ENCODE results near the gene BAIAP2L1.

The BAIAP2L1 gene

GRCh38 chr7:98338441-98338840, 62.4 kb downstream of the BAIAP2L1 start:
- Histone ChIP-seq H3K4me1 (ENCODE audit: low read length) (no peaks in the 10 kb centered on the region), H3K27me3 (replicated peaks; ENCODE audit: insufficient read depth, low read length) (no peaks in the 10 kb centered on the region), H3K36me3 (replicated peaks; ENCODE audit: insufficient read depth, low read length) (no peaks in the 10 kb centered on the region), H3K9me3 (replicated peaks; ENCODE audit: insufficient read depth, low read length) (no peaks in the 10 kb centered on the region), H3K79me2 (ENCODE audit: low read length) (no peaks in the 10 kb centered on the region; the same call in 1 of the 2 replicates), H3F3A (ENCODE audit: insufficient read depth, low read length) (no peaks in the 10 kb centered on the region), H3K9ac (ENCODE audit: low read length) (no peak overlapping the region), H3K4me2 (ENCODE audit: low read depth, low read length) (no peak overlapping the region), H3K9me2 (replicated peaks; ENCODE audit: insufficient read depth, low read length) (no peaks in the 10 kb centered on the region), H3K27ac (ENCODE audit: low read length) (no peak overlapping the region), H3K4me3 (ENCODE audit: low read length) (no peak overlapping the region), H2AFZ (ENCODE audit: low read length) (no peak overlapping the region), H4K20me1 (ENCODE audit: insufficient read depth, low read length) (no peaks in the 10 kb centered on the region)
- no peak for DNase-seq
- TF ChIP-seq EZH2phosphoT487 (IDR thresholded peaks at IDR 0.05; ENCODE audit: low read length) (no peak), EZH2 (optimal IDR thresholded peaks at IDR 0.05; ENCODE audit: low read depth, low read length) (no peak)
- TF ChIP-seq, protein P1, sequence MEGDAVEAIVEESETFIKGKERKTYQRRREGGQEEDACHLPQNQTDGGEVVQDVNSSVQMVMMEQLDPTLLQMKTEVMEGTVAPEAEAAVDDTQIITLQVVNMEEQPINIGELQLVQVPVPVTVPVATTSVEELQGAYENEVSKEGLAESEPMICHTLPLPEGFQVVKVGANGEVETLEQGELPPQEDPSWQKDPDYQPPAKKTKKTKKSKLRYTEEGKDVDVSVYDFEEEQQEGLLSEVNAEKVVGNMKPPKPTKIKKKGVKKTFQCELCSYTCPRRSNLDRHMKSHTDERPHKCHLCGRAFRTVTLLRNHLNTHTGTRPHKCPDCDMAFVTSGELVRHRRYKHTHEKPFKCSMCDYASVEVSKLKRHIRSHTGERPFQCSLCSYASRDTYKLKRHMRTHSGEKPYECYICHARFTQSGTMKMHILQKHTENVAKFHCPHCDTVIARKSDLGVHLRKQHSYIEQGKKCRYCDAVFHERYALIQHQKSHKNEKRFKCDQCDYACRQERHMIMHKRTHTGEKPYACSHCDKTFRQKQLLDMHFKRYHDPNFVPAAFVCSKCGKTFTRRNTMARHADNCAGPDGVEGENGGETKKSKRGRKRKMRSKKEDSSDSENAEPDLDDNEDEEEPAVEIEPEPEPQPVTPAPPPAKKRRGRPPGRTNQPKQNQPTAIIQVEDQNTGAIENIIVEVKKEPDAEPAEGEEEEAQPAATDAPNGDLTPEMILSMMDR (IDR thresholded peaks at IDR 0.05; ENCODE audit: low read length), result no peak

DNA sequence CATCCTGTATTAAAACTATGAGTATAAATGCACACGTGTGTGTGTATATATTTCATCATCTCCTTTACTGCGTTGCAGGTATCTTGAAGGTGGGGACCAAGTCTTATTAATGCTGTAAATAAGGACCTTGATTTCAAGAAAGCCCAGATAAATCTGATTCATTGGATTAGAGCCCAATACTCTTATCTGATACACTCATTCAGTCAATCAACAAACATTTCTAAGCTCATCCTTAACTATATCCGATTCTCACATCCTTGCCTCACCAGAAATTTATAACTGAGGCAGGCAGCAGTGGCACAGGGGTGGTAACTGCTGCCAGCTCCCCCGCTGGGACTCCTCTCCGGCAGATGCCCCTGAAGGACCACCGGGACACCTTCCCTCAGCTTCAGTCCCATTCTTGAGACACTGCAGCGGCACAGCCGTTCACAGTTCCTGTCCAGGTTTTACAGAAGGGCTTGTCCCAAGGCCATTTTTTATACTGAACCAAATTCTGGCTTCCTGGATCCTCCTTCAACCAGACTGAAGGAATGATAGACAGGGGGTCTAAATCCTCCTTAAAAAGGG, 65.4 kb downstream of the BAIAP2L1 start:
- H3K4me2 ChIP-seq (ENCODE audit: low read depth, low read length), result no peak overlapping the region
- H3K27ac ChIP-seq (ENCODE audit: low read length), result no peak overlapping the region
- no peaks in the 10 kb centered on the region for H3K36me3 ChIP-seq (replicated peaks; ENCODE audit: insufficient read depth, low read length)
- no peaks in the 10 kb centered on the region for H3K4me1 ChIP-seq (ENCODE audit: low read length)
- no peaks in the 10 kb centered on the region for H3F3A ChIP-seq (ENCODE audit: insufficient read depth, low read length)
- H3K9me3 ChIP-seq (replicated peaks; ENCODE audit: insufficient read depth, low read length), result no peaks in the 10 kb centered on the region
- H3K79me2 ChIP-seq (ENCODE audit: low read length), result peaks cover 3% of the 10 kb centered on the region; the same call in 1 of the 2 replicates
- no peak for DNase-seq
- no peaks in the 10 kb centered on the region for H3K27me3 ChIP-seq (replicated peaks; ENCODE audit: insufficient read depth, low read length)
- TF ChIP-seq EZH2phosphoT487 (IDR thresholded peaks at IDR 0.05; ENCODE audit: low read length) (no peak), EZH2 (optimal IDR thresholded peaks at IDR 0.05; ENCODE audit: low read depth, low read length) (no peak)
- TF ChIP-seq, protein P1 (IDR thresholded peaks at IDR 0.05; ENCODE audit: low read length), result no peak
- H3K9me2 ChIP-seq (replicated peaks; ENCODE audit: insufficient read depth, low read length), result no peaks in the 10 kb centered on the region
- H2AFZ ChIP-seq (ENCODE audit: low read length), result no peak overlapping the region
- no peak overlapping the region for H3K9ac ChIP-seq (ENCODE audit: low read length)
- H3K4me3 ChIP-seq (ENCODE audit: low read length), result no peak overlapping the region
- H4K20me1 ChIP-seq (ENCODE audit: insufficient read depth, low read length), result no peaks in the 10 kb centered on the region

DNA sequence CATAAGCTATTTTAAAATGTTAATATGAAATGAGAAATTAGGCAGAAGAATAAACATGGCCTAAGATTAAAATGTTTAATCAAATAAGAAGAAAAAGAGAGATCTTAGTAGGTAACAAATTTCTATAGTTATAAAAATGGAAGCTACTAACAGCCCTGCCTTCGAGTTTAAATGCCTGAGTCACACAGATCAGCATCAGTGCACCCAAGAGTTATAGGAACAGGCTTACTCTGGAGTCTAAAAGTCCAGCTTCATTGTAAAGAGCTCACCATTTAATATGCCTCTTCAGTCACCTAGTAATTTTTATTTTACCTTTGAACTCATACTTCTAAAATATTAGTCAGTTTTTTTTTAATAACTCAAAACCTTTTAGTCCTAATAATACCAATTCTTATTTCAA, 66.8 kb downstream of the BAIAP2L1 start:
- TF ChIP-seq, protein P1 (IDR thresholded peaks at IDR 0.05; ENCODE audit: low read length), result no peak
- TF ChIP-seq EZH2 (optimal IDR thresholded peaks at IDR 0.05; ENCODE audit: low read depth, low read length), result no peak
- no peak for TF ChIP-seq EZH2phosphoT487 (IDR thresholded peaks at IDR 0.05; ENCODE audit: low read length)
- Histone ChIP-seq H3F3A (ENCODE audit: insufficient read depth, low read length) (no peaks in the 10 kb centered on the region), H3K79me2 (ENCODE audit: low read length) (peaks cover 3% of the 10 kb centered on the region; the same call in 1 of the 2 replicates), H4K20me1 (ENCODE audit: insufficient read depth, low read length) (no peaks in the 10 kb centered on the region), H3K4me3 (ENCODE audit: low read length) (no peak overlapping the region), H3K27ac (ENCODE audit: low read length) (no peak overlapping the region), H3K9me3 (replicated peaks; ENCODE audit: insufficient read depth, low read length) (no peaks in the 10 kb centered on the region), H3K36me3 (replicated peaks; ENCODE audit: insufficient read depth, low read length) (no peaks in the 10 kb centered on the region), H3K9ac (ENCODE audit: low read length) (no peak overlapping the region), H3K9me2 (replicated peaks; ENCODE audit: insufficient read depth, low read length) (no peaks in the 10 kb centered on the region), H3K27me3 (replicated peaks; ENCODE audit: insufficient read depth, low read length) (no peaks in the 10 kb centered on the region), H3K4me2 (ENCODE audit: low read depth, low read length) (no peak overlapping the region), H3K4me1 (ENCODE audit: low read length) (no peaks in the 10 kb centered on the region), H2AFZ (ENCODE audit: low read length) (no peak overlapping the region)
- no peak for DNase-seq
